ENCODE data around the gene SRP19. TPM values are rescaled to one million over a fixed set of nuclear protein-coding genes. Genes with fewer than 3 reads are reported as not detected.

SRP19 gene
- total and polyA plus RNA-seq, 8 donors, result 38.5 to 88.2 (median 67.6) TPM

- intact Hi-C loops (cut with DNase I), result no loop called here
- Histone ChIP-seq H3K36me3 (peaks cover 0 to 79% of the 10 kb centered on the region in 2 donors), H3K27ac (no peak overlapping the region), H3K4me3 (no peak overlapping the region), H3K9me3 (no peaks in the 10 kb centered on the region), H3K27me3 (no peaks in the 10 kb centered on the region), H3K4me1 (peaks cover 0 to 15% of the 10 kb centered on the region in 2 donors)
- TF ChIP-seq CTCF (IDR thresholded peaks at IDR 0.05), result no peak
- DNase-seq (no peak), ATAC-seq (no peak)
Measured at GRCh38 chr5:112876362-112876761, 15.3 kb downstream of the SRP19 start.

- intact Hi-C loops (cut with DNase I), result no loop called here
Measured at GRCh38 chr5:112878101-112878500, 17.0 kb downstream of the SRP19 start.

GRCh38 chr5:112878760-112879159 is 17.7 kb downstream of the SRP19 start:
- Histone ChIP-seq H3K4me1 (peaks cover 0 to 3% of the 10 kb centered on the region in 2 donors), H3K36me3 (peaks cover 0 to 84% of the 10 kb centered on the region in 2 donors), H3K9me3 (no peaks in the 10 kb centered on the region), H3K4me3 (no peak overlapping the region), H3K27me3 (no peaks in the 10 kb centered on the region), H3K27ac (peak overlapping the region in 1 of 2 donors; percentile 16)
- TF ChIP-seq CTCF (IDR thresholded peaks at IDR 0.05), result no peak
- peak; percentile 50 for ATAC-seq
- intact Hi-C loops (cut with DNase I), result no loop called here
- DNase-seq, result no peak

More at GRCh38 chr5:112878101-112878500, 17.0 kb downstream of the SRP19 start:
- no peak overlapping the region for H3K4me3 ChIP-seq
- no peaks in the 10 kb centered on the region for H3K9me3 ChIP-seq
- H3K4me1 ChIP-seq, result peaks cover 0 to 3% of the 10 kb centered on the region in 2 donors
- peaks cover 0 to 83% of the 10 kb centered on the region in 2 donors for H3K36me3 ChIP-seq
- no peak for TF ChIP-seq CTCF (IDR thresholded peaks at IDR 0.05)
- H3K27me3 ChIP-seq, result no peaks in the 10 kb centered on the region
- DNase-seq (no peak), ATAC-seq (no peak)
- H3K27ac ChIP-seq, result peak overlapping the region in 1 of 2 donors; percentile 16

- intact Hi-C loops (cut with DNase I), result no loop called here
- peaks cover 0 to 3% of the 10 kb centered on the region in 2 donors for H3K4me1 ChIP-seq
- ATAC-seq (no peak), DNase-seq (peak in 1 of 4 donors; percentile 45)
- no peak overlapping the region for H3K4me3 ChIP-seq
- H3K9me3 ChIP-seq, result no peaks in the 10 kb centered on the region
- peaks cover 0 to 95% of the 10 kb centered on the region in 2 donors for H3K36me3 ChIP-seq
- H3K27ac ChIP-seq, result peak overlapping the region in 1 of 2 donors; percentile 23
- TF ChIP-seq CTCF (IDR thresholded peaks at IDR 0.05), result no peak
- H3K27me3 ChIP-seq, result no peaks in the 10 kb centered on the region
Measured at GRCh38 chr5:112880219-112880964, 19.3 kb downstream of the SRP19 start.

- Histone ChIP-seq H3K27ac (no peak overlapping the region), H3K4me1 (no peaks in the 10 kb centered on the region), H3K4me3 (no peak overlapping the region), H3K36me3 (peaks cover 0 to 92% of the 10 kb centered on the region in 2 donors), H3K27me3 (no peaks in the 10 kb centered on the region), H3K9me3 (no peaks in the 10 kb centered on the region)
- DNase-seq (no peak), ATAC-seq (no peak)
- no peak for TF ChIP-seq CTCF (IDR thresholded peaks at IDR 0.05)
- intact Hi-C loops (cut with DNase I), result no loop called here
Measured at GRCh38 chr5:112883192-112883591, 22.1 kb downstream of the SRP19 start.
